Transverse colon (tissue), 4 donors: ENCODE measurements around the gene NMUR2. TPM values are rescaled to one million over a fixed set of nuclear protein-coding genes. Genes with fewer than 3 reads are reported as not detected.

Experiments
- DNase-seq: peaks from one replicate; pipeline ENCODE4 v3.0.0-alpha.2; 2019
- H3K27ac ChIP-seq, 4 donors: fragments of 200-600 bp; sonication (generic); 2 replicates each; pipeline ENCODE4 v1.5.1; 2016 to 2018; ENCODE audit warnings: inconsistent platforms in 4 of 4
- H3K27me3 ChIP-seq: fragments of 200-600 bp; sonication (generic); 2 replicates; pipeline ENCODE4 v1.5.1; 2017; ENCODE audit warnings: inconsistent platforms
- H3K36me3 ChIP-seq, 4 donors: fragments of 200-600 bp; sonication (generic); 2 replicates each; pipeline ENCODE4 v1.5.1; 2017 to 2019; ENCODE audit warnings: inconsistent platforms in 4 of 4
- H3K4me1 ChIP-seq, 4 donors: fragments of 200-600 bp; sonication (generic); 2 replicates each; pipeline ENCODE4 v1.5.1; 2017 to 2020; ENCODE audit warnings: inconsistent platforms in 4 of 4
- H3K4me3 ChIP-seq, 4 donors: fragments of 200-600 bp; sonication (generic); 1 replicate in 1 of 4; 2 replicates in 3 of 4; pipeline versions ENCODE4 v1.5.1 to v1.6.1; 2017 to 2019; ENCODE audit warnings: inconsistent platforms in 4 of 4
- H3K9me3 ChIP-seq, 2 donors: fragments of 200-600 bp; sonication (generic); 2 replicates each; pipeline ENCODE4 v1.5.1; 2017 to 2019; ENCODE audit warnings: inconsistent platforms in 2 of 2
- CTCF ChIP-seq, 5 experiments: fragments of 200-600 bp in 3 of 5; fragments of 450-650 bp in 2 of 5; sonication (generic) in 3 of 5; IDR thresholded peaks; 1 replicate in 2 of 5; 2 replicates in 3 of 5; pipeline ENCODE4 v1.5.1; 2016 to 2017; ENCODE audit warnings: antibody characterized with exemption in 5 of 5, inconsistent platforms in 3 of 5, mild to moderate bottlenecking in 2 of 5, moderate library complexity in 1 of 5
- EP300 ChIP-seq: sonication (generic); formaldehyde crosslinking; IDR thresholded peaks from one replicate; pipeline ENCODE4 v1.6.1; 2017; ENCODE audit warnings: antibody characterized with exemption, low read depth
- POLR2A ChIP-seq: fragments of 450-650 bp; IDR thresholded peaks from one replicate; pipeline ENCODE4 v1.6.1; 2016; ENCODE audit warnings: antibody characterized with exemption, mild to moderate bottlenecking, moderate library complexity
- POLR2AphosphoS5 ChIP-seq, 3 donors: sonication (generic); formaldehyde crosslinking; IDR thresholded peaks; one replicate each; pipeline ENCODE4 v1.6.1; 2016; ENCODE audit warnings: antibody characterized with exemption in 3 of 3
- WGBS, 2 donors: methylation state at CpG; one replicate each; pipeline ENCODE4 v1.1.5; 2018; ENCODE audit warnings: low coverage in 1 of 2; 5-methylcytosine and 5-hydroxymethylcytosine counted together
- in situ Hi-C, 4 donors: fragments of 200-750 bp; cut with MboI; loops; one replicate each; pipeline versions ENCODE4 v1.15.0 to v1.15.1; 2017; ENCODE audit warnings: low sequenced_read_pairs in 3 of 4, low pct_ligation_motif_present in 1 of 4, low pct_unique_long_range_greater_than_20kb in 1 of 4
- intact Hi-C: fragments of 100-400 bp; cut with DNase I; formaldehyde crosslinking; loops from one replicate; pipeline ENCODE4 v1.15.1; 2023; ENCODE audit warnings: low total_unique reads
- total RNA-seq, 4 donors: library from RNA; depleted of rRNA; stranded (reverse); fragments of >200 nt; gene quantifications; one replicate each; pipeline ENCODE4 v1.1.0, GENCODE V29; 2016

The NMUR2 gene
- total RNA-seq, 4 donors from 2014 or later = not detected

GRCh38 chr5:152400846-152401245, 4.2 kb downstream of the NMUR2 start:
- Histone ChIP-seq H3K4me1 (no peaks in the 10 kb centered on the region), H3K9me3 (no peaks in the 10 kb centered on the region), H3K4me3 (no peak overlapping the region), H3K36me3 (no peaks in the 10 kb centered on the region), H3K27me3 (no peaks in the 10 kb centered on the region), H3K27ac (no peak overlapping the region)
- WGBS, 2 donors = 53 to 61% methylated on average over 2 of the region's 2 CpGs
- no peak for TF ChIP-seq POLR2AphosphoS5 (IDR thresholded peaks at IDR 0.05)
- no peak for TF ChIP-seq POLR2A
- no peak for TF ChIP-seq EP300
- TF ChIP-seq CTCF (IDR thresholded peaks at IDR 0.05) = no peak
- intact Hi-C loops = no loop called here
- in situ Hi-C loops = no loop called here
- no peak for DNase-seq

GRCh38 chr5:152397581-152397980, 7.5 kb downstream of the NMUR2 start:
- Histone ChIP-seq H3K27ac (no peak overlapping the region), H3K4me3 (no peak overlapping the region), H3K27me3 (no peaks in the 10 kb centered on the region), H3K36me3 (no peaks in the 10 kb centered on the region), H3K9me3 (no peaks in the 10 kb centered on the region), H3K4me1 (no peaks in the 10 kb centered on the region)
- in situ Hi-C loops (no loop called here), intact Hi-C loops (no loop called here)
- DNase-seq = no peak
- TF ChIP-seq POLR2A (no peak), POLR2AphosphoS5 (IDR thresholded peaks at IDR 0.05) (no peak), EP300 (no peak), CTCF (IDR thresholded peaks at IDR 0.05) (no peak)
- WGBS, 2 donors = 75 to 84% methylated on average over 1 of the region's 1 CpG

- DNase-seq = no peak
- intact Hi-C loops (no loop called here), in situ Hi-C loops (no loop called here)
- Histone ChIP-seq H3K27ac (no peak overlapping the region), H3K27me3 (no peaks in the 10 kb centered on the region), H3K9me3 (no peaks in the 10 kb centered on the region), H3K4me3 (no peak overlapping the region), H3K4me1 (no peaks in the 10 kb centered on the region), H3K36me3 (no peaks in the 10 kb centered on the region)
- TF ChIP-seq CTCF (IDR thresholded peaks at IDR 0.05) (no peak), EP300 (no peak), POLR2AphosphoS5 (IDR thresholded peaks at IDR 0.05) (no peak), POLR2A (no peak)
These were observed 11.6 kb downstream of the NMUR2 start for GRCh38 chr5:152393441-152393840.

GRCh38 chr5:152389208-152389849, 15.8 kb downstream of the NMUR2 start:
- no peak for DNase-seq
- in situ Hi-C loops (no loop called here), intact Hi-C loops (no loop called here)
- Histone ChIP-seq H3K27me3 (no peaks in the 10 kb centered on the region), H3K4me1 (no peaks in the 10 kb centered on the region), H3K36me3 (no peaks in the 10 kb centered on the region), H3K4me3 (no peak overlapping the region), H3K27ac (peak overlapping the region in 2 of 4 donors; percentile 1 to 28), H3K9me3 (no peaks in the 10 kb centered on the region)
- TF ChIP-seq EP300 (no peak), POLR2A (no peak), CTCF (IDR thresholded peaks at IDR 0.05) (no peak), POLR2AphosphoS5 (IDR thresholded peaks at IDR 0.05) (no peak)
- WGBS, 2 donors = 44 to 61% methylated on average over 3 of the region's 3 CpGs
